ENCODE results near the gene NFATC3. TPM values are rescaled to one million over a fixed set of nuclear protein-coding genes. Genes with fewer than 3 reads are reported as not detected.

The NFATC3 gene
- polyA plus RNA-seq, 1 experiment, result 16.7 TPM

DNA sequence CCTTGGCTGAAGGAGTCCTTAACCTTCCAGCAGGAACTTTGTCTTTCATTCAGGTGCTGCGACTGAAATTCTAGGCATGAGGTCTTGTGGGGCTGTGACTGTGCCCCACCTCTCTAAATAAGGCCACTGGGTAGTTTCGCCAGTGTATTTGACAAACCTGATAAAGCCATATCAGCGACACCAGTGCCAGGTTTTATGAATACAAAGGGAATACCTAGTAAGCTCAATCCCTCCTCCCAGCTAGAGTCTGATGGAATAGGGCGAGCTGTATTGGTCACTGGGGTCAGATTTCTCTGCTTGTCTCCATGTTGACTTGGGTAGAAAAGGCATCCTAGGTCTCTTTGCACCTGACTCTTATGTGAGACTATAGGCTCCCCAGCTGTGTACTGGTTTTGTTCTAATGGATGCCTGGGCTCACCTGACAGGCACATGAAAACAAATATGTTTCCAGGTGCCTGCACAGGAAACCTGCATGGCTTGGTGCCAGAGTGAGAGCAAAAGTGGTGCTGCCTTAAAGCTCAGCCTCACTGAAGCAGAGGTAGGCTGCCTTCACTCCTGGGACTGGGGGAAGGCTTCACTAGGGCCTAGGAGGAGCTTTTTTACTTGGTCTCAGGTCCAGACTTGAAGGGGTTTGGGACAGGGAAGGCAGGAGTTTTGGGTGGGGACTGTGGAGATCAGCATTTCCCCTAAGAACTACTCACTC, 187.5 kb downstream of the NFATC3 start:
- CTCF ChIA-PET, result interaction anchor here (1.3 kb wide), 1 partner anchor 11 kb away, joined by 5 read pairs; no protein-coding TSS in a partner anchor
- Histone ChIP-seq H3K27me3 (ENCODE audit: control insufficient read depth, insufficient read depth, low read length) (no peaks in the 10 kb centered on the region), H3K4me3 (ENCODE audit: low read depth, low read length) (no peak overlapping the region), H3K27ac (ENCODE audit: low read depth, low read length) (no peak overlapping the region), H3K9me3 (ENCODE audit: control insufficient read depth, insufficient read depth, low read length) (no peaks in the 10 kb centered on the region)
- POLR2A ChIA-PET, result no interaction called here
- DNase-seq (ENCODE audit: low read depth, low spot score), result no peak
- TF ChIP-seq, protein P1, sequence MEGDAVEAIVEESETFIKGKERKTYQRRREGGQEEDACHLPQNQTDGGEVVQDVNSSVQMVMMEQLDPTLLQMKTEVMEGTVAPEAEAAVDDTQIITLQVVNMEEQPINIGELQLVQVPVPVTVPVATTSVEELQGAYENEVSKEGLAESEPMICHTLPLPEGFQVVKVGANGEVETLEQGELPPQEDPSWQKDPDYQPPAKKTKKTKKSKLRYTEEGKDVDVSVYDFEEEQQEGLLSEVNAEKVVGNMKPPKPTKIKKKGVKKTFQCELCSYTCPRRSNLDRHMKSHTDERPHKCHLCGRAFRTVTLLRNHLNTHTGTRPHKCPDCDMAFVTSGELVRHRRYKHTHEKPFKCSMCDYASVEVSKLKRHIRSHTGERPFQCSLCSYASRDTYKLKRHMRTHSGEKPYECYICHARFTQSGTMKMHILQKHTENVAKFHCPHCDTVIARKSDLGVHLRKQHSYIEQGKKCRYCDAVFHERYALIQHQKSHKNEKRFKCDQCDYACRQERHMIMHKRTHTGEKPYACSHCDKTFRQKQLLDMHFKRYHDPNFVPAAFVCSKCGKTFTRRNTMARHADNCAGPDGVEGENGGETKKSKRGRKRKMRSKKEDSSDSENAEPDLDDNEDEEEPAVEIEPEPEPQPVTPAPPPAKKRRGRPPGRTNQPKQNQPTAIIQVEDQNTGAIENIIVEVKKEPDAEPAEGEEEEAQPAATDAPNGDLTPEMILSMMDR (IDR thresholded peaks at IDR 0.05; ENCODE audit: low read depth, low read length), result no peak

DNA sequence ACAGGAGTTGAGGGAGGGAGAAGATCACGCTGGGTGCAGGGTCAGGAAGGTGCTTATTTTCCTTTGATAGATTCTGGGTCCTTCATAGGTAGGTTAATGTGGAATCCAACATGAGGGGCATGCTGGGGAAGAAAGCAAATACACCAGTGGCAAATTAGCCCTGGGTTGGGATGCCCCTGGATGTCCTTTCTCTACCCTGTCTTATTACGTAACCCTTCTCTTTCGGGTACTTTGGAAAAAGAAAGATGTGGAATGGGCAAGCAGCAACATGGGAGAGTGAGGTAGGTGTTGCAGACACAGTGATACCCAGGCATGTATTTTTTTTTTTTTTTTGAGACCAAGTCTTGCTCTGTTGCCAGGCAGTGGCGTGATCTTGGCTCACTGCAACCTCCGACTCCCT, 188.3 kb downstream of the NFATC3 start:
- Histone ChIP-seq H3K27me3 (ENCODE audit: control insufficient read depth, insufficient read depth, low read length) (no peaks in the 10 kb centered on the region), H3K9me3 (ENCODE audit: control insufficient read depth, insufficient read depth, low read length) (no peaks in the 10 kb centered on the region), H3K4me3 (ENCODE audit: low read depth, low read length) (no peak overlapping the region), H3K27ac (ENCODE audit: low read depth, low read length) (no peak overlapping the region)
- POLR2A ChIA-PET, result no interaction called here
- no peak for DNase-seq (ENCODE audit: low read depth, low spot score)
- CTCF ChIA-PET, result interaction anchor here (1.3 kb wide), 1 partner anchor 12 kb away, joined by 5 read pairs; no protein-coding TSS in a partner anchor
- TF ChIP-seq, protein P1 (IDR thresholded peaks at IDR 0.05; ENCODE audit: low read depth, low read length), result no peak

DNA sequence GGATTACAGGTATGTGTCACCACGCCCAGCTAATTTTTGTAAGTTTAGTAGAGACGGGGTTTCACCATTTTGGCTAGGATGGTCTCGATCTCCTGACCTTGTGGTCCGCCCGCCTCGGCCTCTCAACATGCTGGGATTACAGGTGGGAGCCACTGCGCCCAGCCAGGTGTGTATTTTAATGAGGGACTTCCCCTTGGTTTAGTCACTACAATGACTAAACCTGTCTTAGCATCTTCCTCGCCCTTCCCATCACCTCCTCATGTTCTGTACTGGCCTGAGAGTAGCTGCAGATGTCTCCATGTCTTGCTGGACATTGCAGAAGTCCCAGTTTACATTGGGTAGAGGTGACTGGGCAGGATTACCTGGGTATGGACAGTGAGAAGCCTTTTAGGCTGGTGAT, 188.7 kb downstream of the NFATC3 start:
- TF ChIP-seq, protein P1 (IDR thresholded peaks at IDR 0.05; ENCODE audit: low read depth, low read length), result no peak
- H3K27ac ChIP-seq (ENCODE audit: low read depth, low read length), result no peak overlapping the region
- POLR2A ChIA-PET, result no interaction called here
- no peaks in the 10 kb centered on the region for H3K9me3 ChIP-seq (ENCODE audit: control insufficient read depth, insufficient read depth, low read length)
- H3K27me3 ChIP-seq (ENCODE audit: control insufficient read depth, insufficient read depth, low read length), result no peaks in the 10 kb centered on the region
- CTCF ChIA-PET, result interaction anchor here (1.9 kb wide), 1 partner anchor 10 kb away, joined by 12 read pairs; the partner anchor contains the start of gene SLC7A6
- no peak overlapping the region for H3K4me3 ChIP-seq (ENCODE audit: low read depth, low read length)
- no peak for DNase-seq (ENCODE audit: low read depth, low spot score)

DNA sequence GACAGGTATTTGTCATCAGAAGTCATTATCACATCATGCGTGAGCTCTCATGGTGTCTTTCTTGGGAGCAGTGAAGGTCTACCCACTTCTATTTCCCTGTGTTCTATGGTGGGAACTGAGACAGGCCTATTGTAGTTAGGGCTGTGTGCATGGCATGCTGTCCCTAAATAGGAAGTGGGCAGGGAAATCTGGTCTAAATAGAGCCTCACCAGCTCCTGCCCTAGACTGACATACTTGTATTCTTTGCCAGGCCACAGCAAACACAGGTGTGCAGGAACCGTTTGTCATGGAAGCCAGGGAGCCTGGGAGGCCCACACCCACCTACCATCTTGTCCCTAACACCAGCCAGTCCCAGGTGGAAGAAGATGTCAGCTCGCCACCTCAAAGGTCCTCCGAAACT, 189.3 kb downstream of the NFATC3 start:
- TF ChIP-seq, protein P1 (IDR thresholded peaks at IDR 0.05; ENCODE audit: low read depth, low read length), result no peak
- CTCF ChIA-PET, result interaction anchor here (1.9 kb wide), 1 partner anchor 11 kb away, joined by 12 read pairs; the partner anchor contains the start of gene SLC7A6
- H3K4me3 ChIP-seq (ENCODE audit: low read depth, low read length), result no peak overlapping the region
- H3K9me3 ChIP-seq (ENCODE audit: control insufficient read depth, insufficient read depth, low read length), result no peaks in the 10 kb centered on the region
- no peak overlapping the region for H3K27ac ChIP-seq (ENCODE audit: low read depth, low read length)
- POLR2A ChIA-PET, result interaction anchor here (0.6 to 0.7 kb wide), 2 partner anchors 47 to 102 kb away, joined by 5 to 12 read pairs; no protein-coding TSS in a partner anchor
- H3K27me3 ChIP-seq (ENCODE audit: control insufficient read depth, insufficient read depth, low read length), result no peaks in the 10 kb centered on the region
- DNase-seq (ENCODE audit: low read depth, low spot score), result no peak

DNA sequence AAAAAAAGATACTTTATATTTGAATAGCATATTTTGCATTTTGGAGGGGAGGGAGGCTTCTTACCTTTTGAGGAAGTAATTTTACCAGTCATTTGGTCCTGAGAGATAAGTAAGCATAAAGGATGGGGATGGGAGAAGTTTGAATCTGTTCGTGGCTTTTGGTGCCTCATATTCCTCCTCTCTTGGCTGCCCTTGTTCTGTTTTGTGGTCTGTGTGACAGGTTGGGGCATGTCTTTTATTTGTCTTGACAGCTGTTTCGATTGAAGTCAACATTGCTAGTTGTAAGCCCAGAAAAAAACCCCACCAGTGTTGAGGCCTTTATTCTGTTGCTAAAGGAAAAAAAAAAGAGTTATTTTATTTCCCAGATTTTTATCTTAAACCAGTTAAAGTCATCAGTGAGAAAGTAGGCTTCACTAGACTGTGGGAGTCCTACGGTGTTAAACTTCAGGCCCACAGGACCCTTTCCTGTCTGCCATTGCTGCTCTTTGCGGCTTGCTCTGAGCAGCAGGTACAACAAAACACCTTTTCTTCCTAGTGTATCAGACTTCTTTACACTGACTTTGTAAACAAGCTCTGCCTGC, 190.5 kb downstream of the NFATC3 start:
- Histone ChIP-seq H3K27ac (ENCODE audit: low read depth, low read length) (peak overlapping the region; percentile 21), H3K4me3 (ENCODE audit: low read depth, low read length) (no peak overlapping the region), H3K9me3 (ENCODE audit: control insufficient read depth, insufficient read depth, low read length) (no peaks in the 10 kb centered on the region), H3K27me3 (ENCODE audit: control insufficient read depth, insufficient read depth, low read length) (no peaks in the 10 kb centered on the region)
- POLR2A ChIA-PET, result no interaction called here
- no peak for DNase-seq (ENCODE audit: low read depth, low spot score)
- CTCF ChIA-PET, result interaction anchor here (1.9 kb wide), 1 partner anchor 12 kb away, joined by 12 read pairs; the partner anchor contains the start of gene SLC7A6
- TF ChIP-seq, protein P1 (IDR thresholded peaks at IDR 0.05; ENCODE audit: low read depth, low read length), result no peak
